Stimulated activated CD8-positive, alpha-beta memory T cell treated with anti-CD3 and anti-CD28 coated beads, Interleukin-7, amount 100 ng/mL, for 48 hours (primary cell): Measurements from ENCODE around the gene ANGEL2.
"Not testable (repeated sequence)": the region's sequence is repeated elsewhere in the genome, so short reads cannot be mapped to it uniquely, and the experiment has no call there.

ENCODE experiments used
- DNase-seq, 2 donors: peaks; one replicate each; pipeline ENCODE4 v3.0.0-alpha.2; 2020; ENCODE audit warnings: low read depth in 1 of 2; ENCODE audit errors: extremely low read depth in 1 of 2

Gene ANGEL2

GRCh38 chr1:213015099-213016050 is at the start of gene ANGEL2:
ANGEL2 (minus strand) TSS chr1:213015867; CDS start chr1:213015671, 196 bp downstream.
- DNase-seq, result peak; percentile 84 to 94

- DNase-seq, result no peak
These were observed 45.6 kb upstream of the ANGEL2 start for GRCh38 chr1:213061263-213061662.

- DNase-seq, result no peak
These were observed 45.2 kb upstream of the ANGEL2 start for GRCh38 chr1:213060836-213061235.

GRCh38 chr1:213057264-213058059 is 41.8 kb upstream of the ANGEL2 start:
- DNase-seq, result no peak

- no peak for DNase-seq
These were observed 40.1 kb upstream of the ANGEL2 start for GRCh38 chr1:213055767-213056166.

- no peak for DNase-seq
These were observed 39.3 kb upstream of the ANGEL2 start for GRCh38 chr1:213054733-213055591.

- DNase-seq, result no peak
These were observed 38.5 kb upstream of the ANGEL2 start for GRCh38 chr1:213054142-213054541.

- no peak for DNase-seq
These were observed 37.8 kb upstream of the ANGEL2 start for GRCh38 chr1:213053455-213053854.

- DNase-seq, result no peak
These were observed 36.2 kb upstream of the ANGEL2 start for GRCh38 chr1:213051881-213052202.

- peak; percentile 64 to 82 for DNase-seq
These were observed 35.6 kb upstream of the ANGEL2 start, which contains the start of gene RPS6KC1 for GRCh38 chr1:213051127-213051880. RPS6KC1 (plus strand) TSS chr1:213051241; CDS start chr1:213051405, 164 bp downstream.

GRCh38 chr1:213050745-213051126 is 35.1 kb upstream of the ANGEL2 start:
- DNase-seq, result no peak

- DNase-seq, result no peak
These were observed 33.6 kb upstream of the ANGEL2 start for GRCh38 chr1:213049232-213049631.

GRCh38 chr1:213045321-213046226 is 29.9 kb upstream of the ANGEL2 start:
- not testable (repeated sequence) for DNase-seq

GRCh38 chr1:213041443-213041842 is 25.8 kb upstream of the ANGEL2 start:
- no peak for DNase-seq

GRCh38 chr1:213035573-213035972 is 19.9 kb upstream of the ANGEL2 start:
- DNase-seq, result no peak

- DNase-seq, result no peak
These were observed 19.0 kb upstream of the ANGEL2 start for GRCh38 chr1:213034713-213035112.

- no peak for DNase-seq
These were observed 17.0 kb upstream of the ANGEL2 start for GRCh38 chr1:213032651-213033050.

- DNase-seq, result not testable (repeated sequence)
These were observed 11.4 kb upstream of the ANGEL2 start for GRCh38 chr1:213027024-213027423.

- DNase-seq, result no peak
These were observed 4.3 kb upstream of the ANGEL2 start for GRCh38 chr1:213020016-213020415.
